Measurements from ENCODE around the gene EGFL7. TPM values are rescaled to one million over a fixed set of nuclear protein-coding genes. Genes with fewer than 3 reads are reported as not detected.
A peak's percentile ranks its signal among the peaks of the same experiment; 100 is the strongest.

The EGFL7 gene
- total RNA-seq, 1 donor from 2014 or later: 6.9 TPM

GRCh38 chr9:136720898-136721338 lies 58.2 kb downstream of the EGFL7 start:
- DNase-seq (ENCODE audit: extremely low spot score, unreplicated experiment): no peak
- H3K9me3 Mint-ChIP-seq (ENCODE audit: unreplicated experiment): no peaks in the 10 kb centered on the region
- H3K27ac Mint-ChIP-seq (ENCODE audit: unreplicated experiment): peak overlapping the region; percentile 6
- H3K4me1 Mint-ChIP-seq (ENCODE audit: unreplicated experiment): peaks cover 23% of the 10 kb centered on the region
- TF ChIP-seq CTCF (IDR thresholded peaks at IDR 0.05): no peak
- peaks cover 12% of the 10 kb centered on the region for H3K36me3 Mint-ChIP-seq (ENCODE audit: unreplicated experiment)
- H3K4me3 Mint-ChIP-seq (ENCODE audit: unreplicated experiment): no peak overlapping the region
- H3K27me3 Mint-ChIP-seq (ENCODE audit: unreplicated experiment): no peaks in the 10 kb centered on the region

GRCh38 chr9:136721339-136722092 lies 58.8 kb downstream of the EGFL7 start:
- Mint-ChIP-seq H3K4me1 (ENCODE audit: unreplicated experiment) (peaks cover 29% of the 10 kb centered on the region), H3K27me3 (ENCODE audit: unreplicated experiment) (no peaks in the 10 kb centered on the region), H3K4me3 (ENCODE audit: unreplicated experiment) (no peak overlapping the region), H3K9me3 (ENCODE audit: unreplicated experiment) (no peaks in the 10 kb centered on the region), H3K36me3 (ENCODE audit: unreplicated experiment) (peaks cover 15% of the 10 kb centered on the region), H3K27ac (ENCODE audit: unreplicated experiment) (peak overlapping the region; percentile 6)
- no peak for TF ChIP-seq CTCF (IDR thresholded peaks at IDR 0.05)
- DNase-seq (ENCODE audit: extremely low spot score, unreplicated experiment): no peak

Small RNAs within 50 kb of the gene (microRNA-seq; reads per million reads assigned to microRNA genes)
- gene MIR126 (ENCODE audit: unreplicated experiment): 1,139 reads per million, percentile 79 among the genes with 10 or more reads in this experiment

Other genes with a start within 250 kb of the EGFL7 start
- gene INPP5E, start 223.1 kb upstream of the EGFL7 start, total RNA-seq: 16.0 and 16.7 TPM in 2 replicates
- 85.0 and 88.5 TPM in 2 replicates for gene SEC16A, start 179.9 kb upstream of the EGFL7 start, total RNA-seq
- 44.9 and 53.6 TPM in 2 replicates for gene NOTCH1, start 116.9 kb upstream of the EGFL7 start, total RNA-seq
- 34.4 and 36.4 TPM in 2 replicates for gene AGPAT2, start 24.5 kb downstream of the EGFL7 start, total RNA-seq
- gene DIPK1B, start 49.7 kb downstream of the EGFL7 start, total RNA-seq: 11.4 and 11.5 TPM in 2 replicates
- not detected in 2 replicates for gene LCN10, start 80.0 kb downstream of the EGFL7 start, total RNA-seq
- gene LCN6, start 85.6 kb downstream of the EGFL7 start, total RNA-seq: not detected in 2 replicates
- gene LCN8, start 95.3 kb downstream of the EGFL7 start, total RNA-seq: not detected in 2 replicates
- gene LCN15, start 101.6 kb downstream of the EGFL7 start, total RNA-seq: not detected in 2 replicates
- 29.2 and 36.0 TPM in 2 replicates for gene TMEM141, start 128.4 kb downstream of the EGFL7 start, total RNA-seq
- 0.89 and 0.94 TPM in 2 replicates for gene CCDC183, start 133.4 kb downstream of the EGFL7 start, total RNA-seq
- 82.2 and 84.7 TPM in 2 replicates for gene RABL6, start 145.0 kb downstream of the EGFL7 start, total RNA-seq
- 4.4 and 4.5 TPM in 2 replicates for gene AJM1, start 179.6 kb downstream of the EGFL7 start, total RNA-seq
- gene PHPT1, start 186.5 kb downstream of the EGFL7 start, total RNA-seq: 131 and 142 TPM in 2 replicates
- gene MAMDC4, start 189.4 kb downstream of the EGFL7 start, total RNA-seq: 7.4 and 9.4 TPM in 2 replicates
- gene EDF1, start 203.4 kb downstream of the EGFL7 start, total RNA-seq: 338 and 342 TPM in 2 replicates
- gene TRAF2, start 223.6 kb downstream of the EGFL7 start, total RNA-seq: 12.2 and 14.4 TPM in 2 replicates

Data from osteocyte (in vitro differentiated cells).